Lower leg skin (tissue), 3 donors: ENCODE results near the gene EGLN2.

ENCODE experiments used
- CTCF ChIP-seq, 3 donors: fragments of 450-650 bp; IDR thresholded peaks; one replicate each; pipeline ENCODE4 v1.5.1; 2016; ENCODE audit warnings: antibody characterized with exemption in 3 of 3, mild to moderate bottlenecking in 3 of 3, moderate library complexity in 2 of 3
- POLR2A ChIP-seq, 2 donors: fragments of 450-650 bp; IDR thresholded peaks; one replicate each; pipeline ENCODE4 v1.6.1; 2016 to 2017; ENCODE audit warnings: antibody characterized with exemption in 2 of 2, mild to moderate bottlenecking in 1 of 2, moderate library complexity in 1 of 2

GRCh38 chr19:40836754-40837429 is 37.9 kb downstream of the EGLN2 start:
- TF ChIP-seq POLR2A (IDR thresholded peaks at IDR 0.05) (no peak), CTCF (IDR thresholded peaks at IDR 0.05) (no peak)
